OCI-LY7 (cell line): ENCODE results near the gene BIK. TPM values are rescaled to one million over a fixed set of nuclear protein-coding genes. Genes with fewer than 3 reads are reported as not detected.
"Not testable (repeated sequence)": the region's sequence is repeated elsewhere in the genome, so short reads cannot be mapped to it uniquely, and the experiment has no call there.

Source experiments
- BruUV-seq: library from RNA; stranded (reverse); fragments of 400-500 nt; replicated peaks from 2 replicates; lab custom pipeline; 2021; lab: Mats Ljungman, UMichigan
- CTCF ChIA-PET: fragments of 300-600 bp; sonication (Branson Sonifier 250); formaldehyde crosslinking; loops from one replicate; lab custom pipeline; 2022; ENCODE audit warnings: antibody characterized with exemption; ENCODE audit not compliant: unreplicated experiment; lab: Charles Lee
- POLR2A ChIA-PET: fragments of 300-600 bp; sonication (Branson Sonifier 250); formaldehyde crosslinking; loops from one replicate; lab custom pipeline; 2022; ENCODE audit warnings: antibody characterized with exemption; lab: Charles Lee
- DNase-seq: peaks from one replicate; pipeline ENCODE4 v3.0.0-alpha.2; 2015; ENCODE audit warnings: low spot score
- H2AFZ ChIP-seq: fragments of 200-600 bp; sonication (generic), shearing (Covaris generic); 2 replicates; pipeline ENCODE4 v1.6.1; 2014; ENCODE audit warnings: mild to moderate bottlenecking, antibody characterized with exemption, low read length, moderate library complexity
- H3K27ac ChIP-seq: fragments of 200-600 bp; sonication (generic); 2 replicates; pipeline ENCODE4 v1.5.1; 2014; ENCODE audit warnings: mixed run types, low read depth, mild to moderate bottlenecking, moderate library complexity, low read length, inconsistent platforms; ENCODE audit not compliant: poor library complexity, severe bottlenecking
- H3K36me3 ChIP-seq: fragments of 200-600 bp; sonication (generic); 2 replicates; pipeline ENCODE4 v1.6.1; 2014; ENCODE audit warnings: mild to moderate bottlenecking, antibody characterized with exemption, low read length, moderate library complexity, mixed read lengths; ENCODE audit not compliant: insufficient read depth
- H3K4me1 ChIP-seq: fragments of 200-600 bp; sonication (generic); 2 replicates; pipeline ENCODE4 v1.5.1; 2014; ENCODE audit warnings: mild to moderate bottlenecking, low read length; ENCODE audit not compliant: insufficient read depth, poor library complexity, severe bottlenecking
- H3K4me2 ChIP-seq: fragments of 200-600 bp; sonication (generic); 2 replicates; pipeline ENCODE4 v1.6.1; 2014; ENCODE audit warnings: mild to moderate bottlenecking, low read length
- H3K4me3 ChIP-seq: fragments of 200-600 bp; sonication (generic); 2 replicates; pipeline ENCODE4 v1.5.1; 2014; ENCODE audit warnings: mild to moderate bottlenecking, low read depth, low read length; ENCODE audit not compliant: poor library complexity, severe bottlenecking
- H3K79me2 ChIP-seq: fragments of 200-600 bp; sonication (generic); 2 replicates; pipeline ENCODE4 v1.6.1; 2016; ENCODE audit warnings: low read depth, mild to moderate bottlenecking, low read length, moderate library complexity, mixed read lengths; ENCODE audit not compliant: insufficient read depth
- H3K9me2 ChIP-seq: fragments of 200-600 bp; sonication (generic); 2 replicates; pipeline ENCODE4 v1.6.1; 2016; ENCODE audit warnings: mild to moderate bottlenecking, low read length, mixed read lengths; ENCODE audit not compliant: insufficient read depth
- H3K9me3 ChIP-seq: fragments of 200-600 bp; sonication (generic); 2 replicates; pipeline ENCODE4 v1.6.1; 2014; ENCODE audit warnings: mild to moderate bottlenecking, mixed run types, low read length, mixed read lengths
- H4K20me1 ChIP-seq: fragments of 200-600 bp; sonication (generic); 2 replicates; pipeline ENCODE4 v1.6.1; 2014; ENCODE audit warnings: mild to moderate bottlenecking, antibody characterized with exemption, low read length, moderate library complexity, mixed read lengths; ENCODE audit not compliant: insufficient read depth
- CTCF ChIP-seq: fragments of 200-600 bp; sonication (generic); conservative IDR thresholded peaks from 2 replicates; pipeline ENCODE4 v1.5.1; 2014; ENCODE audit warnings: mild to moderate bottlenecking, antibody characterized with exemption, low read length, moderate library complexity, mixed read lengths
- EZH2phosphoT487 ChIP-seq: fragments of 200-600 bp; sonication (generic); IDR thresholded peaks from 2 replicates; pipeline ENCODE4 v1.6.1; 2018; ENCODE audit warnings: low read depth, borderline replicate concordance, mild to moderate bottlenecking, mixed run types, antibody characterized with exemption, low read length, moderate library complexity, mixed read lengths
- intact Hi-C: fragments of 100-400 bp; cut with micrococcal nuclease; formaldehyde crosslinking; loops from one replicate; pipeline ENCODE4 v1.10.0; 2022; ENCODE audit not compliant: unreplicated experiment
- total RNA-seq, 2 experiments: library from RNA; depleted of rRNA in 1 of 2; stranded (reverse); fragments of >200 nt in 1 of 2; shearing (Covaris generic) in 1 of 2; gene quantifications; 2 replicates each; pipeline ENCODE4 v1.2.3, GENCODE V29; 2014 to 2022

Gene BIK
- total RNA-seq, 2 experiments from 2014 or later: 88.4 to 143 TPM

GRCh38 chr22:43142880-43143562, 32.5 kb downstream of the BIK start, which contains the start of gene MCAT:
Gene MCAT, minus strand, starts transcription at chr22:43143398. Its CDS starts 50 bp downstream, at chr22:43143348.
- H3K4me3 ChIP-seq: peak within 1 kb of the TSS; percentile 85
- intact Hi-C loops: no loop called here
- peaks cover 17% of the 10 kb centered on the region for H3K79me2 ChIP-seq
- H3K4me2 ChIP-seq: peak within 1 kb of the TSS; percentile 71
- POLR2A ChIA-PET: interaction anchor here (0.5 kb wide), 1 partner anchor 17 kb away, joined by 3 read pairs; no protein-coding TSS in a partner anchor
- peaks cover 39% of the 10 kb centered on the region for H3K4me1 ChIP-seq
- DNase-seq: peak; percentile 88
- peaks cover 36% of the 10 kb centered on the region for H3K36me3 ChIP-seq
- TF ChIP-seq EZH2phosphoT487: no peak
- no peak for TF ChIP-seq CTCF
- H3K9me2 ChIP-seq: no peaks in the 10 kb centered on the region
- no peaks in the 10 kb centered on the region for H4K20me1 ChIP-seq
- CTCF ChIA-PET: no interaction called here
- peak within 1 kb of the TSS; percentile 46 for H3K27ac ChIP-seq
- H2AFZ ChIP-seq: peak within 1 kb of the TSS; percentile 74; the same call in 1 of the 2 replicates
- TSS peak; percentile 61 for BruUV-seq
- H3K9me3 ChIP-seq: no peaks in the 10 kb centered on the region

- no peak overlapping the region for H3K4me3 ChIP-seq
- CTCF ChIA-PET: no interaction called here
- no peak overlapping the region for H3K4me2 ChIP-seq
- POLR2A ChIA-PET: interaction anchor here (0.7 to 1.4 kb wide), 3 partner anchors 17 to 49 kb away, joined by 3 to 4 read pairs (median 3); no protein-coding TSS in a partner anchor
- H3K9me3 ChIP-seq: no peaks in the 10 kb centered on the region
- no peak overlapping the region for H3K27ac ChIP-seq
- H2AFZ ChIP-seq: peak overlapping the region; percentile 10; the same call in 1 of the 2 replicates
- no peaks in the 10 kb centered on the region for H3K9me2 ChIP-seq
- no TSS peak for BruUV-seq
- H3K36me3 ChIP-seq: peaks cover 18% of the 10 kb centered on the region
- TF ChIP-seq CTCF (no peak), EZH2phosphoT487 (no peak)
- H3K4me1 ChIP-seq: peaks cover 50% of the 10 kb centered on the region
- DNase-seq: no peak
- intact Hi-C loops: no loop called here
- no peaks in the 10 kb centered on the region for H4K20me1 ChIP-seq
- H3K79me2 ChIP-seq: peaks cover 17% of the 10 kb centered on the region
Observed at GRCh38 chr22:43144949-43145348, 34.4 kb downstream of the BIK start.

- POLR2A ChIA-PET: interaction anchor here (0.7 kb wide), 1 partner anchor 50 kb away, joined by 3 read pairs; no protein-coding TSS in a partner anchor
- H3K9me2 ChIP-seq, H3K27ac ChIP-seq, H4K20me1 ChIP-seq, H3K4me3 ChIP-seq, H3K9me3 ChIP-seq, DNase-seq, intact Hi-C loops, BruUV-seq, H3K4me2 ChIP-seq, CTCF ChIA-PET: not testable (repeated sequence)
- H3K4me1 ChIP-seq: peaks cover 50% of the 10 kb centered on the region
- peaks cover 14% of the 10 kb centered on the region for H3K36me3 ChIP-seq
- H2AFZ ChIP-seq: peak overlapping the region; percentile 10; the same call in 1 of the 2 replicates
- H3K79me2 ChIP-seq: peaks cover 17% of the 10 kb centered on the region
Observed at GRCh38 chr22:43145371-43145770, 34.8 kb downstream of the BIK start.

- H2AFZ ChIP-seq, POLR2A ChIA-PET, intact Hi-C loops, H4K20me1 ChIP-seq, H3K9me3 ChIP-seq, H3K9me2 ChIP-seq, H3K36me3 ChIP-seq, H3K4me3 ChIP-seq, DNase-seq, BruUV-seq: not testable (repeated sequence)
- Histone ChIP-seq H3K4me2 (peak overlapping the region; percentile 1; the same call in 1 of the 2 replicates), H3K4me1 (peaks cover 50% of the 10 kb centered on the region), H3K27ac (peak overlapping the region; percentile 82), H3K79me2 (peaks cover 10% of the 10 kb centered on the region)
- CTCF ChIA-PET: interaction anchor here (1.8 kb wide), 1 partner anchor 41 kb away, joined by 8 read pairs; the partner anchor contains the start of gene TTLL12
Observed at GRCh38 chr22:43146332-43146731, 35.8 kb downstream of the BIK start.
